DMS114 treated with DMSO at 0.1 percent for 48 hours (cell line): ENCODE data around the gene MTUS2.
"Not testable (repeated sequence)": the region's sequence is repeated elsewhere in the genome, so short reads cannot be mapped to it uniquely, and the experiment has no call there.

Experiments used
- DNase-seq: peaks from one replicate; lab custom pipeline; 2025; ENCODE audit not compliant: unreplicated experiment; lab: John Stamatoyannopoulos, UW

MTUS2 gene

GRCh38 chr13:29210676-29211075 is 390.5 kb downstream of the MTUS2 start:
- DNase-seq, result no peak

- DNase-seq, result not testable (repeated sequence)
These were observed 391.0 kb downstream of the MTUS2 start for GRCh38 chr13:29211162-29211561.

DNA sequence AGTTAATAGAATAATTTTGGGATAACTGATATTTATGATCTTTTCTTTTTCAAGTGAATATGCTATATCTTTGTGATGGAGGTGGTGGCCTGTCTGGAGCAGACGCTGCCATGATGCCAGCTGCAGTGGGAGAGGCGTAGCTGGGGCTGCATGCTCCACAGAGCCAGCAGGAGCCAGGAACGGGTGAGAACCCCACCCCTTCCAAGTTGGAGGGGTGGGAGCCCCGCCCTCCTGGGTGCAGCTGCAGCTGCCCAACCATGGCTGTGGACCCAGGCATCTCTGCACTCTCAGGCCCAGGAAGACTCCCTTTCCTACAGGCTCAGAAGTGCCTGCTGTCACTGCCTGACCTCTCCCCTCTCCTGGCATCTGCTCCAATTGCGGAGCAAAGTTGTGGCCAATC is 402.3 kb downstream of the MTUS2 start:
- DNase-seq, result no peak

GRCh38 chr13:29224206-29224605 is 404.1 kb downstream of the MTUS2 start:
- DNase-seq, result no peak

DNA sequence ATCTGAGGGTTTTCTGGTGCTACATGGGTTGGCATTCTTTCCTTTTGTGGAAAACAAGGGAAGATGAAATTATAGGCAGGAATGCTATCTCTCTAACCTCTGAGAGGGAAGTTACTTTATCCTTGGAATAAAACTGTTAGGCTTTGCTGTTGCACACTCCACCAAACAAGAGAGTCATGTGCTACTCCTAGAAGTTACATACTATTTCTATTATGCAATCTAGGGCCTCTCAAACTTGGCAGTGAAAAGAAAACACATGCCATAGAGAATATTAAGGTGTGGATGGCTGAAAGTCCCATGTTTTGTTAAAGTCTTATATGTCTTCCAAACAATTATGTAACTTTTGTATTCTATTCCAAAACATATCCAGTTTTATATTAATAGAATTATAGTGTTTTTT is 407.4 kb downstream of the MTUS2 start:
- no peak for DNase-seq

DNA sequence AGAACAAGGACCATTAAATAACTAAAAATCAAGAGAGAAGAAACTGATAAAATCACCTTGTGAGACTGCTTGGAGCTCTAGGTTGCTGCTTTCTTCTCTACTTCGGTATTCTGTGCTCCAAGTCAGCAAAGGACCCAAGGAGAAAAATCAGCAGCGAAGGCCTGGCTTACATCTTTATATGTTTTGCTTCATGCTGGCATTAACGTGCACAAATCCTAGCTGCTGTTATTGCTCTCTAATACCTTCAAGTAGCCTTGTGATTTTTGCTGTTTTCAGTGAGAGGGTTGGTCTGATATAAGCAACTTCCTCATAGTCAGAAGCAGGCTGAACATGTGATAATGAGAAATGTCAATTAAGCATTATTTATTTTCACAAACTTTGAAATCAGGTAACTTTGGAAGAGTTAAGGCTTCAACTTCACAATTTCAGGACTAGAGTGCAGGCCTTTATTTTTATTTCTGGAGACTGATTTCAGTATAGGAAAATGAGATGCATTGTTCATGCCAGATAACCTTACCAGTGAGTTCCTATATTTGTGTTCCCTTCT is 410.2 kb downstream of the MTUS2 start:
- DNase-seq, result no peak

- DNase-seq, result no peak
These were observed 419.8 kb downstream of the MTUS2 start for GRCh38 chr13:29239653-29240525.

GRCh38 chr13:29254626-29255370 is 434.7 kb downstream of the MTUS2 start:
- no peak for DNase-seq

- DNase-seq, result no peak
These were observed 435.4 kb downstream of the MTUS2 start for GRCh38 chr13:29255567-29255966.

DNA sequence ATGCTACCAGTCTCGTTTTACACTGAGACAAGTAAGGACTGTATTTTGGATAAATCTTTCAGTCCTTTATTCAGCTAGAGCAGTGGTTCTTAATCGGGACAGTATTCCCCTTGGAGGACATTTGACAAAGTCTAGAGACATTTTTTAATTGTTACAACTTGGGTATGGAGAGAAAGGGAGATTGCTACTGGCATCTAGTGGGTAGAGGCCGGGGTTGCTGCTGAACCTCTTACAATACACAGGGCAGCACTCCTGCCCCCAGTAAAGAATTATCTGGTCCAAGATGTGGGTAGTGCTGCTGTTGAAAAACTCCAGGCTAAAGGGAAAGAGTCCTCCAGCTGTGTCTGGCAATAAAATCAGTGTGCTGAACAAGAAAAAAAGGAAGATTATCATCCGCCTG is 440.5 kb downstream of the MTUS2 start:
- DNase-seq, result no peak

GRCh38 chr13:29266261-29266660 is 446.1 kb downstream of the MTUS2 start:
- DNase-seq, result no peak

- DNase-seq, result no peak
These were observed 446.9 kb downstream of the MTUS2 start for GRCh38 chr13:29266756-29267733.

DNA sequence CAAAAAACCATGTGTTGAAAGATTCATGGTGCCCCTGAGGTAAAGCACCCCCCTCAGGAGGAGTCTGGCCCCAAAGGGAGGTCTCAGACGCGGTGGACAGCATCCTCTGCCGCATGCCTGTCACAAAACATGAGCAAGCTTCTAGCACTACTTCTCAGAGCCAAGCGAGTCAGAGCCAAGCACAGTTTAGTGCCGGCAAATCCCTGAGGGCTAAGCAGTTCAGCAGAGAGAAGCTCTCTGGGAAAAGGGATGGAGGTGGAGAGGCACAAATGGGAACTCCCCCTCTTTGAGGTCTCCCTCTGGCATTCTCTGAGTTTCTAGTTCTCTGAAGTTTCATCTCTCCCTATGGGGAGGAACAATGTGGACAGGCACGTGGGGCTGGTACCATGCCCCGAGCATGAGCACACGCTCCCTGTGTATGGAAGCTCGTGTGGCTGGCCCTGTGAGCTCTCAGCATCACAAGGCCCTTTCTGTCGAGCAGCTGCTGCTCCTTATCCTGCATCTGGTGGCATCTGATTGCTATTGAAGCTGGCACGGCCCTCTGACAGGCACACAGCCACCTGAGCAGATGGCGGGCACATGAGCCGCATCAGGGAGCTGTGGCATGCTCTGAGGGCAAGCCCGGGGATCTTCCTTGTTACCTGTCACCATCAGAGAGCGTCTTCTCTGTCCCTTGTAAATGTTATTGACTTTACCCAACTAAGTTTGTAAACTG is 450.3 kb downstream of the MTUS2 start:
- DNase-seq, result no peak

GRCh38 chr13:29271606-29272005 is 451.5 kb downstream of the MTUS2 start:
- no peak for DNase-seq

DNA sequence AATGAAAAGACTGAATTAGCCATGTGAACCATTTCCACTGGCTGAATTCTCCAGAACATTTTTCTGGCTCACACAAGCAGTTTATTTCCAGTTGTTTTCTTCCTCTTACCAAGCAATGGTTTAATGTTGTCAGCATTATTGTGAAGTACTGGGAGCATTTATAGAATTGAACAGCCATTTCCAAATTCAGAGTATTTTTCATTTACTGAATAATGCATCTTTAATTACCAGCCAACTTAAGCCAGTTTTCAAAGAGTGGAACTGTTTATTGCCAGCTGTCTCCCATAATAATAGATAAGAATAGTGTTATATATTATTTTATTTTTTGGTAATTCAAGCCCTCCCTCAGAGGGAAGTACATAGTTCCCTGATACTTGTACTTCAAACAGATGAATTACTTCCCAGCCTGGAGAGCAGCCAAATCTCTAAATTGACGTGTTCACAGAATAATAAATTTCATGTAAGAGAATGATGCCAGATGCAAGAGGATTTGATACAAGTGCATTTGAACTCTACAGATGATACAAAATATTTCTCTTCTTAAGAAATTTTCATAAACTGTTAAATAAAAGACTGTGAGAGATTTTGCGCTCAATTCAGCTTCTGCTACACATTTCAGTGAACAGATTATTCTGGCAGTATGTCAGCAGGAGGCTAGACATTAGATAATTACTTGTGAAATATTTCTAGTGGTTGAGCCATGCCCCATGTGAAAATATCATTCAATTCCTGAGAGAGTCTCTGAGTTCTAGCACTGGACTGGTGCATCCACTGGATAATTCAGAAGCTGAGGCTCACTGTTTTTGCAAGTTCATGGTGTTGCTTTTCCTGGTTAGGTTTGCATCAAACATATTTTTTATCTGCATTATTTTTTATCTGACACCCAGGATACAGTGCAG is 459.5 kb downstream of the MTUS2 start:
- DNase-seq, result no peak

DNA sequence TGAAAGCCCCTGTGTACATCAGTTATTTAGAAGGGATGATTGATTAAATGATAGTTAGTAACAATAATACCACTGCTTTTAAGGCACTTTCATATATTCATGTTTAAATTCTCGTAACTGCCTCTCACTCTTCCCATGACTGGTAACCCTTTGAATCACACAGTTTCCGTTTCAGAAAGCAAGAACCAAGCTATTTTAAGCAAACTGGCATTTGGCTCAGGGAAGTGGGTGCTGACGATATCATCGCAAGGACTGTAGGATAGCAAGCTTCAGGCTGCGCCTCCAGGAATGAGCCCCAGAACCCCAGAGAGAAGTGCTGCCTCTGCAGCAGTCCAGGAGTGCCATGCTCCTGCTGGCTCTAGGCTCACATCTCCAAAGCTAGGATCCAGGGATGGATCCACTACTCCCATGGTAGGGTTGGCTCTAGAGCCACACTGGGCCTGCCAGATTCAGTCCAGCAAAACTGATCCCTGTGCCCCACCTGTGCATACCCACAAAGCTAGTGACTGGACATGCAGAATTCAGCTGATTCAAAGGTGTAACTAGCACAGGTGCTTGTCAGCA is 461.9 kb downstream of the MTUS2 start:
- no peak for DNase-seq

DNA sequence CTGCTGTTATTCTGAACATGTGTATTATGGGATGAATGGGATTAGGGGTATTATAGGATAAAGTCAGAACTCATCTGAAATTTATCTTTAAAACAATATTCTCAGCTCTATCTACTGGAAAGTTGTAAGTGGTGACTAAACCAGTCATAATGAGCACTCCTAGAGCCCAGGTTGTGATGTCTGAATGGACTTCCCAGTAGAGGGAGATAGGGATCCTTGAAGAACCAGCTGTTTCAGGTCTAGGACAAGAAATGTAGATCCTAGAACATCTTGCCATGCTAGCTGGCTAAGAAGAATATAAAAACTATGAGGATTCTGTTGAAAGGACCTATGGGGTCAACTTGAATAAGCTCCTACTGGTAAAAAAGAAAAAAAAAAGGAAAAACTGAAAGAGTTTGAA is 464.6 kb downstream of the MTUS2 start:
- DNase-seq, result no peak

DNA sequence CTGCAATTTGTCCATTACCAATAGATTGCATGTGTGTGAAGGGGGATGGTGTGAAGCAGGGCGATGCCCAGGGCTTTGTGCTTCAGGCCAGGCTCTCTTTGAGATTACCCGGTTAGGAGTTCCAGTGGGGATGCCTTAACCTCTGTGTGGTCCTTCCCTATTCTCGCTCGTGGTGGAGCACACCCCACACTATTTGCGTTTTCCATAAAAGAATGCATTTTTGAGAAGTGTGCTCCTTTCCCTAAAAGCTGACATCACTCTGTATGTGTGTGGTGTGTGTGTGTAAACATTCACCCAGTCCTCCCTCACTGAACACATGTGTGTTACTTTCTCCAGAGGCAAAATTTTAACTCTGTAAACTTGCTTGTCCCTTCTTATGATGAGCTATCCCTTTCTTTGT is 467.1 kb downstream of the MTUS2 start:
- no peak for DNase-seq

DNA sequence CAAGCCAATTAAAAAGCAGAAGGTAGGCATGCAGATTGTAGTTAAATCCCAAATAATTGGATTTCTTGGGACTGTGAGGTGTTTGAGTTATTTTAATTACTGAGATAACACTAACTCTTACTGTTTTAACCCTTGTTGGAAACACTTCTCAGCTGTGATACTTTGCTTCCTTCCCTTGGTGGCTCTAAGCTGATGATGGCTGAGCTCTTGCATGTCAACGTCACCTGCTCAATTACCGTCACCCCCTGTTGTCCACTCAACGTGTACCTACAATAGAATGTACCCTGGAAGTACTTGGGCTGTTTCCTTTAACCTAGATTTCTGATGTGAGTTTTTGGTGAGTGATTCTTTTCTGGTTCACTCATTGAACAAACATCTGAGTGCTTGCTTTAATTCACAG is 471.9 kb downstream of the MTUS2 start:
- no peak for DNase-seq
